Loucy (cell line): ENCODE measurements around the gene MYO1A.

ENCODE experiments used
- CTCF ChIP-seq: fragments of 200-600 bp; sonication (generic); conservative IDR thresholded peaks from 2 replicates; pipeline ENCODE4 v1.5.1; 2014; ENCODE audit warnings: mild to moderate bottlenecking, antibody characterized with exemption, low read length
- EZH2phosphoT487 ChIP-seq: fragments of 200-600 bp; IDR thresholded peaks from 2 replicates; pipeline ENCODE4 v1.6.1; 2018; ENCODE audit warnings: antibody characterized with exemption, mild to moderate bottlenecking, moderate library complexity, borderline replicate concordance

- TF ChIP-seq CTCF (no peak), EZH2phosphoT487 (no peak)
Measured at GRCh38 chr12:57033431-57033830, 16.5 kb downstream of the MYO1A start.
